HL-60 (cell line): ENCODE measurements around the gene STOML1.
"Not testable (repeated sequence)": the region's sequence is repeated elsewhere in the genome, so short reads cannot be mapped to it uniquely, and the experiment has no call there.

Experiments
- DNase-seq, 2 experiments: peaks; one replicate each; pipeline ENCODE4 v3.0.0-alpha.2; 2010 to 2020; ENCODE audit warnings: low read depth in 1 of 2, low spot score in 1 of 2
- H3K27ac ChIP-seq: fragments of 250-450 bp; sonication (Bioruptor Pico); replicated peaks from 2 replicates; pipeline ENCODE4 v1.5.1; 2020; ENCODE audit warnings: mild to moderate bottlenecking, moderate library complexity
- H3K27me3 ChIP-seq: fragments of 250-450 bp; sonication (Bioruptor Pico); 2 replicates; pipeline ENCODE4 v1.5.1; 2021; ENCODE audit warnings: mild to moderate bottlenecking, moderate library complexity; ENCODE audit not compliant: insufficient read depth, poor library complexity, severe bottlenecking
- H3K4me3 ChIP-seq: replicated peaks from 2 replicates; pipeline ENCODE4 v1.5.1; 2011; ENCODE audit warnings: mild to moderate bottlenecking, control low read depth, low read length; ENCODE audit not compliant: insufficient read depth
- GABPA ChIP-seq: IDR thresholded peaks from 2 replicates; pipeline ENCODE4 v1.6.1; 2012; ENCODE audit warnings: low read depth
- POLR2AphosphoS5 ChIP-seq: IDR thresholded peaks from 2 replicates; pipeline ENCODE4 v1.6.1; 2012; ENCODE audit warnings: low read depth
- SPI1 ChIP-seq: IDR thresholded peaks from 2 replicates; pipeline ENCODE4 v1.6.1; 2012; ENCODE audit warnings: low read depth, mild to moderate bottlenecking, borderline replicate concordance
- TF ChIP-seq, protein P1 (sequence below): IDR thresholded peaks from one replicate; pipeline ENCODE4 v1.5.1; 2011; ENCODE audit warnings: low read length, control low read depth, inconsistent platforms; ENCODE audit not compliant: insufficient read depth
- TF ChIP-seq, protein P2 (sequence below): IDR thresholded peaks from 2 replicates; pipeline ENCODE4 v1.6.1; 2012; ENCODE audit warnings: low read depth; ENCODE audit not compliant: insufficient replicate concordance

Gene STOML1

DNA sequence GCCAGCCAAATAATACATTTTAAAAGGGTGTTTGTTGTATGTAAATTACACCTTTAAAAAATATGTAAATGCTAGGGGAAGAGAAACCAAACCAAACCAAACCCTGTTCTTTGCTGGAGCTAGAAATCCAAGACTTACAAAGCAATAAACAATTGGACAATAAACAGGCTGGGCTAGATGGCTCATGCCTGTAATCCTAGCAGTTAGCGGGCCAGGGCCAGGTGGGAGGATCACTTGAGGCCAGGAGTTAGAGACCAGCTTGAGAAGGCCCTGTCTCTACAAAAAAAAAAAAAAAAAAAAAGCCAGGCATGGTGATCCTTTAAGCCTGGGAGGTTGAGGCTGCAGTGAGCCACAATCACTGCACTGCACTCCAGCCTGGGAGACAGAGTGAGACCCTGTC lies 12.5 kb downstream of the STOML1 start:
- no peaks in the 10 kb centered on the region for H3K27me3 ChIP-seq
- H3K27ac ChIP-seq, result no peak overlapping the region
- no peak overlapping the region for H3K4me3 ChIP-seq
- TF ChIP-seq POLR2AphosphoS5 (no peak), SPI1 (no peak), GABPA (no peak)
- TF ChIP-seq, protein P1, sequence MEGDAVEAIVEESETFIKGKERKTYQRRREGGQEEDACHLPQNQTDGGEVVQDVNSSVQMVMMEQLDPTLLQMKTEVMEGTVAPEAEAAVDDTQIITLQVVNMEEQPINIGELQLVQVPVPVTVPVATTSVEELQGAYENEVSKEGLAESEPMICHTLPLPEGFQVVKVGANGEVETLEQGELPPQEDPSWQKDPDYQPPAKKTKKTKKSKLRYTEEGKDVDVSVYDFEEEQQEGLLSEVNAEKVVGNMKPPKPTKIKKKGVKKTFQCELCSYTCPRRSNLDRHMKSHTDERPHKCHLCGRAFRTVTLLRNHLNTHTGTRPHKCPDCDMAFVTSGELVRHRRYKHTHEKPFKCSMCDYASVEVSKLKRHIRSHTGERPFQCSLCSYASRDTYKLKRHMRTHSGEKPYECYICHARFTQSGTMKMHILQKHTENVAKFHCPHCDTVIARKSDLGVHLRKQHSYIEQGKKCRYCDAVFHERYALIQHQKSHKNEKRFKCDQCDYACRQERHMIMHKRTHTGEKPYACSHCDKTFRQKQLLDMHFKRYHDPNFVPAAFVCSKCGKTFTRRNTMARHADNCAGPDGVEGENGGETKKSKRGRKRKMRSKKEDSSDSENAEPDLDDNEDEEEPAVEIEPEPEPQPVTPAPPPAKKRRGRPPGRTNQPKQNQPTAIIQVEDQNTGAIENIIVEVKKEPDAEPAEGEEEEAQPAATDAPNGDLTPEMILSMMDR, result no peak
- TF ChIP-seq, protein P2, sequence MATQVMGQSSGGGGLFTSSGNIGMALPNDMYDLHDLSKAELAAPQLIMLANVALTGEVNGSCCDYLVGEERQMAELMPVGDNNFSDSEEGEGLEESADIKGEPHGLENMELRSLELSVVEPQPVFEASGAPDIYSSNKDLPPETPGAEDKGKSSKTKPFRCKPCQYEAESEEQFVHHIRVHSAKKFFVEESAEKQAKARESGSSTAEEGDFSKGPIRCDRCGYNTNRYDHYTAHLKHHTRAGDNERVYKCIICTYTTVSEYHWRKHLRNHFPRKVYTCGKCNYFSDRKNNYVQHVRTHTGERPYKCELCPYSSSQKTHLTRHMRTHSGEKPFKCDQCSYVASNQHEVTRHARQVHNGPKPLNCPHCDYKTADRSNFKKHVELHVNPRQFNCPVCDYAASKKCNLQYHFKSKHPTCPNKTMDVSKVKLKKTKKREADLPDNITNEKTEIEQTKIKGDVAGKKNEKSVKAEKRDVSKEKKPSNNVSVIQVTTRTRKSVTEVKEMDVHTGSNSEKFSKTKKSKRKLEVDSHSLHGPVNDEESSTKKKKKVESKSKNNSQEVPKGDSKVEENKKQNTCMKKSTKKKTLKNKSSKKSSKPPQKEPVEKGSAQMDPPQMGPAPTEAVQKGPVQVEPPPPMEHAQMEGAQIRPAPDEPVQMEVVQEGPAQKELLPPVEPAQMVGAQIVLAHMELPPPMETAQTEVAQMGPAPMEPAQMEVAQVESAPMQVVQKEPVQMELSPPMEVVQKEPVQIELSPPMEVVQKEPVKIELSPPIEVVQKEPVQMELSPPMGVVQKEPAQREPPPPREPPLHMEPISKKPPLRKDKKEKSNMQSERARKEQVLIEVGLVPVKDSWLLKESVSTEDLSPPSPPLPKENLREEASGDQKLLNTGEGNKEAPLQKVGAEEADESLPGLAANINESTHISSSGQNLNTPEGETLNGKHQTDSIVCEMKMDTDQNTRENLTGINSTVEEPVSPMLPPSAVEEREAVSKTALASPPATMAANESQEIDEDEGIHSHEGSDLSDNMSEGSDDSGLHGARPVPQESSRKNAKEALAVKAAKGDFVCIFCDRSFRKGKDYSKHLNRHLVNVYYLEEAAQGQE, result no peak
- no peak for DNase-seq

DNA sequence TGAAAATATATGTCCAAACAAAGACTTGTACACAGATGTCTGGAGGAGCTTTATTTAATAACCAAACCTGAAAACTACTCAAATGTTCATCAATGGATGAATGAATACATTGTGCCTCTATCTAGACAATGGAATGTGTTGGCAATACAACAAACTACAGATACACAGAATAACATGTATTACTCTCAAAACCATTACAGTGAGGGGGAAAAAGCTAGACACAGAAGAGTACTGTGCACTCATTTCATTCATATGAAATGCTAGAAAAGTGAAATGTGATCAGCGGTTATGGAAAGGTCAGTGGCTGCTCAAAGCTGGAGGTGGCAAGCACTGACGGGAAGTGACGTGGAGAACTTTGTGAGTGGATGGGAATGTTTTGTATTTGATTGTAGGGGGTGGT lies 13.2 kb downstream of the STOML1 start:
- Histone ChIP-seq H3K4me3 (no peak overlapping the region), H3K27me3 (no peaks in the 10 kb centered on the region), H3K27ac (no peak overlapping the region)
- TF ChIP-seq SPI1 (no peak), POLR2AphosphoS5 (no peak), GABPA (no peak)
- TF ChIP-seq, protein P1, result no peak
- TF ChIP-seq, protein P2, result no peak
- no peak for DNase-seq

DNA sequence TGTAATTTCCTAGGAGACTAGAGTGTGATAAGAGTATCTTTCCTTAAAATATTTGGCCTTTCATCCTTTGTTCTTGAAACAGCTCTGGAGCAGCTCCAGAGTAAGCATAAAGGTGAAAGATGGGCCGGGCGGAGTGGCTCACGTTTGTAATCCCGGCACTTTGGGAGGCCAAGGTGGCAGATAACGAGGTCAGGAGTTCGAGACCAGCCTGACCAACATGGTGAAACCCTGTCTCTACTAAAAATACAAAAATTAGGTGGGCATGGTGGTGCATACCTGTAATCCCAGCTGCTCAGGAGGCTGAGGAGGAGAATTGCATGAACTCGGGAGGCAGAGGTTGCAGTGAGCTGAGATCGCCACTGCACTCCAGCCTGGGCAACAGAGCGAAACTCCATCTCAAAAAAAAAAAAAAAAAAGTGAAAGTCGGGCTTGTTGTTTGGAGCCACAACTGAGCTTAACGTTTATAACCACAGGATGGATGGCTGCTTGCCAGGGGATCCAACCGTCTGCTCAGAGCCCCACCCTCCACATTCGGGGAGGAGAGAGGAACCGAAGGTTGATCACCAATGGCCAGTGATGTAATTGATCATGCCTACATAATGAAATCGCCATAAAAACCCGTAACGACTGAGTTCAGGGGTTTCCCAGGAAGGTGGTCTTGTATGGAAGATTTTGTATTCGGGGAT lies 16.5 kb downstream of the STOML1 start:
- TF ChIP-seq POLR2AphosphoS5, result 0 out of 2 replicates have a peak, but pooled peaks have one; percentile 18
- H3K27ac ChIP-seq, H3K4me3 ChIP-seq, H3K27me3 ChIP-seq: not testable (repeated sequence)
- DNase-seq, result peak; percentile 87

DNA sequence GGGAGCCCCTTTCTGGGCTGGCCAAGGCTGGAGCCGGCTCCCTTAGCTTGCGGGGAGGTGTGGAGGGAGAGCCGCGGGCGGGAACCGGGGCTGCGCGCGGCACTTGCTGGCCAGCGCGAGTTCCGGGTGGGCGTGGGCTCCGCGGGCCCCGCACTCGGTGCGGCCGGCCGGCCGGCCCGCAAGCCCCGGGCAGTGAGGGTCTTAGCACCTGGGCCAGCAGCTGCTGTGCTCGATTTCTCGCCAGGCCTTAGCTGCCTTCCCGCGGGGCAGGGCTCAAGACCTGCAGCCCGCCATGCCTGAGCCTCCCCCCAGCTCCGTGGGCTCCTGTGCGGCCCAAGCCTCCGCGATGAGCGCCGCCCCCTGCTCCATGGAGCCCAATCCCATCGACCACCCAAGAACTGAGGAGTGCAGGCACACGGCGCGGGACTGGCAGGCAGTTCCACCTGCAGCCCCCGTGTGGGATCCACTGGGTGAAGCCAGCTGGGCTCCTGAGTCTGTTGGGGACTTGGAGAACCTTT lies 18.4 kb downstream of the STOML1 start:
- not testable (repeated sequence) for H3K4me3 ChIP-seq, H3K27ac ChIP-seq, H3K27me3 ChIP-seq

More for the DNA sequence above, 18.4 kb downstream of the STOML1 start:
- not testable (repeated sequence) for DNase-seq
